NT2/D1 (cell line): ENCODE measurements around the gene UNC5C.
A peak's percentile ranks its signal among the peaks of the same experiment; 100 is the strongest.

ENCODE experiments used
- DNase-seq: peaks from one replicate; pipeline ENCODE4 v3.0.0-alpha.2; 2011; ENCODE audit warnings: low read depth, low spot score
- H3K27me3 ChIP-seq: 2 replicates; pipeline ENCODE4 v1.6.0; 2011; ENCODE audit warnings: mild to moderate bottlenecking; ENCODE audit not compliant: insufficient read length, insufficient read depth
- H3K36me3 ChIP-seq: 2 replicates; pipeline ENCODE4 v1.6.1; 2011; ENCODE audit warnings: mild to moderate bottlenecking, low read length, mixed read lengths; ENCODE audit not compliant: insufficient read depth, insufficient read length
- H3K4me1 ChIP-seq: 2 replicates; pipeline ENCODE4 v1.5.1; 2011; ENCODE audit not compliant: insufficient read depth, insufficient read length
- H3K4me3 ChIP-seq: 2 replicates; pipeline ENCODE4 v1.5.1; 2011; ENCODE audit warnings: low read depth; ENCODE audit not compliant: insufficient read length
- H3K9ac ChIP-seq: 2 replicates; pipeline ENCODE4 v1.6.0; 2011; ENCODE audit warnings: low read depth; ENCODE audit not compliant: insufficient read length
- H3K9me3 ChIP-seq: 2 replicates; pipeline ENCODE4 v1.5.1; 2011; ENCODE audit warnings: mild to moderate bottlenecking, low read length; ENCODE audit not compliant: insufficient read depth
- SUZ12 ChIP-seq: IDR thresholded peaks from 2 replicates; pipeline ENCODE4 v1.6.1; 2011; ENCODE audit not compliant: insufficient read length, insufficient read depth; ENCODE audit errors: extremely low read depth
- YY1 ChIP-seq: IDR thresholded peaks from 2 replicates; pipeline ENCODE4 v1.6.1; 2011; ENCODE audit not compliant: insufficient read length, insufficient read depth
- ZNF274 ChIP-seq: IDR thresholded peaks from 2 replicates; pipeline ENCODE4 v1.6.1; 2011; ENCODE audit warnings: mild to moderate bottlenecking, low read depth, low read length

Gene UNC5C

GRCh38 chr4:95377366-95377900, 171.3 kb downstream of the UNC5C start:
- Histone ChIP-seq H3K9me3 (no peaks in the 10 kb centered on the region), H3K36me3 (no peaks in the 10 kb centered on the region), H3K4me1 (no peaks in the 10 kb centered on the region), H3K4me3 (no peak overlapping the region), H3K9ac (no peak overlapping the region), H3K27me3 (no peaks in the 10 kb centered on the region)
- TF ChIP-seq ZNF274 (no peak), SUZ12 (no peak), YY1 (no peak)
- no peak for DNase-seq

GRCh38 chr4:95371476-95372224, 177.1 kb downstream of the UNC5C start:
- Histone ChIP-seq H3K4me3 (no peak overlapping the region), H3K4me1 (no peaks in the 10 kb centered on the region), H3K9ac (no peak overlapping the region), H3K9me3 (no peaks in the 10 kb centered on the region), H3K36me3 (no peaks in the 10 kb centered on the region), H3K27me3 (no peaks in the 10 kb centered on the region)
- DNase-seq: peak; percentile 5
- no peak for TF ChIP-seq SUZ12
- TF ChIP-seq YY1: no peak
- TF ChIP-seq ZNF274: no peak

- Histone ChIP-seq H3K4me3 (no peak overlapping the region), H3K9me3 (no peaks in the 10 kb centered on the region), H3K36me3 (no peaks in the 10 kb centered on the region), H3K4me1 (no peaks in the 10 kb centered on the region), H3K9ac (no peak overlapping the region), H3K27me3 (no peaks in the 10 kb centered on the region)
- TF ChIP-seq YY1 (no peak), ZNF274 (no peak), SUZ12 (no peak)
- no peak for DNase-seq
Observed at GRCh38 chr4:95367824-95368223, 180.9 kb downstream of the UNC5C start.

- TF ChIP-seq ZNF274 (no peak), YY1 (no peak), SUZ12 (no peak)
- no peak for DNase-seq
Observed at GRCh38 chr4:95363966-95364365, 184.8 kb downstream of the UNC5C start.

GRCh38 chr4:95363559-95363925, 185.2 kb downstream of the UNC5C start:
- no peaks in the 10 kb centered on the region for H3K4me1 ChIP-seq
- no peak overlapping the region for H3K9ac ChIP-seq
- no peaks in the 10 kb centered on the region for H3K9me3 ChIP-seq
- TF ChIP-seq ZNF274 (no peak), YY1 (no peak), SUZ12 (no peak)
- no peak for DNase-seq
- H3K36me3 ChIP-seq: no peaks in the 10 kb centered on the region
- H3K4me3 ChIP-seq: no peak overlapping the region
- no peaks in the 10 kb centered on the region for H3K27me3 ChIP-seq

More at GRCh38 chr4:95363966-95364365, 184.8 kb downstream of the UNC5C start:
- H3K4me3 ChIP-seq: no peak overlapping the region
- no peaks in the 10 kb centered on the region for H3K4me1 ChIP-seq
- no peaks in the 10 kb centered on the region for H3K9me3 ChIP-seq
- H3K27me3 ChIP-seq: no peaks in the 10 kb centered on the region
- H3K36me3 ChIP-seq: no peaks in the 10 kb centered on the region
- no peak overlapping the region for H3K9ac ChIP-seq

GRCh38 chr4:95362906-95363558, 185.7 kb downstream of the UNC5C start:
- DNase-seq: peak; percentile 18
- H3K36me3 ChIP-seq: no peaks in the 10 kb centered on the region
- no peaks in the 10 kb centered on the region for H3K4me1 ChIP-seq

GRCh38 chr4:95362066-95362465, 186.7 kb downstream of the UNC5C start:
- Histone ChIP-seq H3K9me3 (no peaks in the 10 kb centered on the region), H3K27me3 (no peaks in the 10 kb centered on the region), H3K4me3 (no peak overlapping the region), H3K4me1 (no peaks in the 10 kb centered on the region), H3K36me3 (no peaks in the 10 kb centered on the region), H3K9ac (no peak overlapping the region)
- TF ChIP-seq YY1 (no peak), SUZ12 (no peak), ZNF274 (no peak)
- no peak for DNase-seq

More at GRCh38 chr4:95362906-95363558, 185.7 kb downstream of the UNC5C start:
- TF ChIP-seq YY1 (no peak), ZNF274 (no peak), SUZ12 (no peak)
- H3K27me3 ChIP-seq: no peaks in the 10 kb centered on the region
- no peak overlapping the region for H3K4me3 ChIP-seq
- H3K9ac ChIP-seq: no peak overlapping the region
- H3K9me3 ChIP-seq: no peaks in the 10 kb centered on the region
